Measurements from ENCODE around the gene C10orf143.

C10orf143 gene

GRCh38 chr10:130043491-130043890 lies 67.1 kb downstream of the C10orf143 start:
- TF ChIP-seq CTCF (IDR thresholded peaks at IDR 0.05; ENCODE audit: control insufficient read depth, insufficient read depth, low read depth, low read length, missing control alignments): no peak
- H3K4me3 ChIP-seq (ENCODE audit: control insufficient read depth, low read depth, low read length): no peak overlapping the region
- no peak for DNase-seq (ENCODE audit: low read depth)

- no peak for TF ChIP-seq CTCF (IDR thresholded peaks at IDR 0.05; ENCODE audit: control insufficient read depth, insufficient read depth, low read depth, low read length, missing control alignments)
- H3K4me3 ChIP-seq (ENCODE audit: control insufficient read depth, low read depth, low read length): no peak overlapping the region
- no peak for DNase-seq (ENCODE audit: low read depth)
Measured at GRCh38 chr10:130042381-130042780, 68.2 kb downstream of the C10orf143 start.

GRCh38 chr10:130041451-130042371 lies 68.9 kb downstream of the C10orf143 start:
- H3K4me3 ChIP-seq (ENCODE audit: control insufficient read depth, low read depth, low read length): no peak overlapping the region
- DNase-seq (ENCODE audit: low read depth): no peak
- no peak for TF ChIP-seq CTCF (IDR thresholded peaks at IDR 0.05; ENCODE audit: control insufficient read depth, insufficient read depth, low read depth, low read length, missing control alignments)

- no peak overlapping the region for H3K4me3 ChIP-seq (ENCODE audit: control insufficient read depth, low read depth, low read length)
- no peak for TF ChIP-seq CTCF (IDR thresholded peaks at IDR 0.05; ENCODE audit: control insufficient read depth, insufficient read depth, low read depth, low read length, missing control alignments)
- DNase-seq (ENCODE audit: low read depth): no peak
Measured at GRCh38 chr10:130040817-130041330, 69.8 kb downstream of the C10orf143 start.

- no peak for DNase-seq (ENCODE audit: low read depth)
- no peak overlapping the region for H3K4me3 ChIP-seq (ENCODE audit: control insufficient read depth, low read depth, low read length)
- no peak for TF ChIP-seq CTCF (IDR thresholded peaks at IDR 0.05; ENCODE audit: control insufficient read depth, insufficient read depth, low read depth, low read length, missing control alignments)
Measured at GRCh38 chr10:130040351-130040750, 70.3 kb downstream of the C10orf143 start.

GRCh38 chr10:130039141-130039540 lies 71.5 kb downstream of the C10orf143 start:
- no peak for TF ChIP-seq CTCF (IDR thresholded peaks at IDR 0.05; ENCODE audit: control insufficient read depth, insufficient read depth, low read depth, low read length, missing control alignments)
- no peak for DNase-seq (ENCODE audit: low read depth)

More at GRCh38 chr10:130039141-130039540, 71.5 kb downstream of the C10orf143 start:
- H3K4me3 ChIP-seq (ENCODE audit: control insufficient read depth, low read depth, low read length): no peak overlapping the region

Measured in AG09309 (cell line).